ENCODE measurements around the gene KIAA1217. TPM values are rescaled to one million over a fixed set of nuclear protein-coding genes. Genes with fewer than 3 reads are reported as not detected.

The KIAA1217 gene
- total and polyA plus RNA-seq, 9 of the 15 experiments (the other 6 are each of a cell fraction or from before 2014, with no cell fraction given): 0.04 TPM; not detected in 8

DNA sequence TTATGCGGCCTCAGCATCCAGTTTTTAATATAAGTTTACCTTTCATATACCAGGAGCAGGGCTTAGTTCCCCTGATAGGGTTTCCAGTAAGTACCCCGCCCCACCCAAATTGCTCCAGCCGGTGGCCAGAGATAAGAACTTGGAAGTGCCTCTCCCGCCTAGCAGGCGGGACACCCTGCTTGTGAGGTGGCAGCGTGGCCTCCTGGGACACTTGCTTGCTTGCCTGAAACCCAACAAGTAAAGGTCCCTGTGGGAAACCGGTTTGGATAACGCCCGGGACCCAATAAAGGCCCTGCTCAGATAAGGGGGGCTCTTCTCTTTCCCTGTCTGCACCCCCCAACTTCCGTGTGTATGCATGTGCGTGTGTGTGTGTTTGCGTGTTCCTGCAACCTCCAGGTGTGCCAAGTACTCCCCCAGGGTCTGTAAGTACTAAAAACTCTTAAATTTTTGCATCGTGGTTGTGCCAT lies 360.4 kb downstream of the KIAA1217 start (continued):
- TF ChIP-seq ZBTB17 (CRISPR knock-in tag; IDR thresholded peaks at IDR 0.05) (no peak), NFIX (CRISPR knock-in tag; IDR thresholded peaks at IDR 0.05; ENCODE audit: low read depth) (no peak), KAT7 (CRISPR knock-in tag; IDR thresholded peaks at IDR 0.05; ENCODE audit: borderline replicate concordance) (no peak), SIN3B (IDR thresholded peaks at IDR 0.05; ENCODE audit: low read depth) (no peak), SPI1 (IDR thresholded peaks at IDR 0.05; ENCODE audit: borderline replicate concordance, low read depth, low read length) (no peak), NCOR1 (IDR thresholded peaks at IDR 0.05) (peak; percentile 90), ZNF695 (CRISPR knock-in tag; IDR thresholded peaks at IDR 0.05) (no peak), POLR2G (IDR thresholded peaks at IDR 0.05; ENCODE audit: low read depth, low read length) (peak; percentile 49), HDAC6 (IDR thresholded peaks at IDR 0.05; ENCODE audit: low read depth, low read length) (no peak), NBN (IDR thresholded peaks at IDR 0.05; ENCODE audit: low read depth) (peak; percentile 72; the same call in 1 of the 2 replicates), LARP7 (IDR thresholded peaks at IDR 0.05) (no peak), FOXA3 (CRISPR knock-in tag; conservative IDR thresholded peaks at IDR 0.05 in 1 of 2, IDR thresholded peaks at IDR 0.05 in 1 of 2) (no peak)
- TF ChIP-seq, protein P1, sequence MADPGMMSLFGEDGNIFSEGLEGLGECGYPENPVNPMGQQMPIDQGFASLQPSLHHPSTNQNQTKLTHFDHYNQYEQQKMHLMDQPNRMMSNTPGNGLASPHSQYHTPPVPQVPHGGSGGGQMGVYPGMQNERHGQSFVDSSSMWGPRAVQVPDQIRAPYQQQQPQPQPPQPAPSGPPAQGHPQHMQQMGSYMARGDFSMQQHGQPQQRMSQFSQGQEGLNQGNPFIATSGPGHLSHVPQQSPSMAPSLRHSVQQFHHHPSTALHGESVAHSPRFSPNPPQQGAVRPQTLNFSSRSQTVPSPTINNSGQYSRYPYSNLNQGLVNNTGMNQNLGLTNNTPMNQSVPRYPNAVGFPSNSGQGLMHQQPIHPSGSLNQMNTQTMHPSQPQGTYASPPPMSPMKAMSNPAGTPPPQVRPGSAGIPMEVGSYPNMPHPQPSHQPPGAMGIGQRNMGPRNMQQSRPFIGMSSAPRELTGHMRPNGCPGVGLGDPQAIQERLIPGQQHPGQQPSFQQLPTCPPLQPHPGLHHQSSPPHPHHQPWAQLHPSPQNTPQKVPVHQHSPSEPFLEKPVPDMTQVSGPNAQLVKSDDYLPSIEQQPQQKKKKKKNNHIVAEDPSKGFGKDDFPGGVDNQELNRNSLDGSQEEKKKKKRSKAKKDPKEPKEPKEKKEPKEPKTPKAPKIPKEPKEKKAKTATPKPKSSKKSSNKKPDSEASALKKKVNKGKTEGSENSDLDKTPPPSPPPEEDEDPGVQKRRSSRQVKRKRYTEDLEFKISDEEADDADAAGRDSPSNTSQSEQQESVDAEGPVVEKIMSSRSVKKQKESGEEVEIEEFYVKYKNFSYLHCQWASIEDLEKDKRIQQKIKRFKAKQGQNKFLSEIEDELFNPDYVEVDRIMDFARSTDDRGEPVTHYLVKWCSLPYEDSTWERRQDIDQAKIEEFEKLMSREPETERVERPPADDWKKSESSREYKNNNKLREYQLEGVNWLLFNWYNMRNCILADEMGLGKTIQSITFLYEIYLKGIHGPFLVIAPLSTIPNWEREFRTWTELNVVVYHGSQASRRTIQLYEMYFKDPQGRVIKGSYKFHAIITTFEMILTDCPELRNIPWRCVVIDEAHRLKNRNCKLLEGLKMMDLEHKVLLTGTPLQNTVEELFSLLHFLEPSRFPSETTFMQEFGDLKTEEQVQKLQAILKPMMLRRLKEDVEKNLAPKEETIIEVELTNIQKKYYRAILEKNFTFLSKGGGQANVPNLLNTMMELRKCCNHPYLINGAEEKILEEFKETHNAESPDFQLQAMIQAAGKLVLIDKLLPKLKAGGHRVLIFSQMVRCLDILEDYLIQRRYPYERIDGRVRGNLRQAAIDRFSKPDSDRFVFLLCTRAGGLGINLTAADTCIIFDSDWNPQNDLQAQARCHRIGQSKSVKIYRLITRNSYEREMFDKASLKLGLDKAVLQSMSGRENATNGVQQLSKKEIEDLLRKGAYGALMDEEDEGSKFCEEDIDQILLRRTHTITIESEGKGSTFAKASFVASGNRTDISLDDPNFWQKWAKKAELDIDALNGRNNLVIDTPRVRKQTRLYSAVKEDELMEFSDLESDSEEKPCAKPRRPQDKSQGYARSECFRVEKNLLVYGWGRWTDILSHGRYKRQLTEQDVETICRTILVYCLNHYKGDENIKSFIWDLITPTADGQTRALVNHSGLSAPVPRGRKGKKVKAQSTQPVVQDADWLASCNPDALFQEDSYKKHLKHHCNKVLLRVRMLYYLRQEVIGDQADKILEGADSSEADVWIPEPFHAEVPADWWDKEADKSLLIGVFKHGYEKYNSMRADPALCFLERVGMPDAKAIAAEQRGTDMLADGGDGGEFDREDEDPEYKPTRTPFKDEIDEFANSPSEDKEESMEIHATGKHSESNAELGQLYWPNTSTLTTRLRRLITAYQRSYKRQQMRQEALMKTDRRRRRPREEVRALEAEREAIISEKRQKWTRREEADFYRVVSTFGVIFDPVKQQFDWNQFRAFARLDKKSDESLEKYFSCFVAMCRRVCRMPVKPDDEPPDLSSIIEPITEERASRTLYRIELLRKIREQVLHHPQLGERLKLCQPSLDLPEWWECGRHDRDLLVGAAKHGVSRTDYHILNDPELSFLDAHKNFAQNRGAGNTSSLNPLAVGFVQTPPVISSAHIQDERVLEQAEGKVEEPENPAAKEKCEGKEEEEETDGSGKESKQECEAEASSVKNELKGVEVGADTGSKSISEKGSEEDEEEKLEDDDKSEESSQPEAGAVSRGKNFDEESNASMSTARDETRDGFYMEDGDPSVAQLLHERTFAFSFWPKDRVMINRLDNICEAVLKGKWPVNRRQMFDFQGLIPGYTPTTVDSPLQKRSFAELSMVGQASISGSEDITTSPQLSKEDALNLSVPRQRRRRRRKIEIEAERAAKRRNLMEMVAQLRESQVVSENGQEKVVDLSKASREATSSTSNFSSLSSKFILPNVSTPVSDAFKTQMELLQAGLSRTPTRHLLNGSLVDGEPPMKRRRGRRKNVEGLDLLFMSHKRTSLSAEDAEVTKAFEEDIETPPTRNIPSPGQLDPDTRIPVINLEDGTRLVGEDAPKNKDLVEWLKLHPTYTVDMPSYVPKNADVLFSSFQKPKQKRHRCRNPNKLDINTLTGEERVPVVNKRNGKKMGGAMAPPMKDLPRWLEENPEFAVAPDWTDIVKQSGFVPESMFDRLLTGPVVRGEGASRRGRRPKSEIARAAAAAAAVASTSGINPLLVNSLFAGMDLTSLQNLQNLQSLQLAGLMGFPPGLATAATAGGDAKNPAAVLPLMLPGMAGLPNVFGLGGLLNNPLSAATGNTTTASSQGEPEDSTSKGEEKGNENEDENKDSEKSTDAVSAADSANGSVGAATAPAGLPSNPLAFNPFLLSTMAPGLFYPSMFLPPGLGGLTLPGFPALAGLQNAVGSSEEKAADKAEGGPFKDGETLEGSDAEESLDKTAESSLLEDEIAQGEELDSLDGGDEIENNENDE (IDR thresholded peaks at IDR 0.05; ENCODE audit: low read depth, low read length): no peak
- TF ChIP-seq, protein P2, sequence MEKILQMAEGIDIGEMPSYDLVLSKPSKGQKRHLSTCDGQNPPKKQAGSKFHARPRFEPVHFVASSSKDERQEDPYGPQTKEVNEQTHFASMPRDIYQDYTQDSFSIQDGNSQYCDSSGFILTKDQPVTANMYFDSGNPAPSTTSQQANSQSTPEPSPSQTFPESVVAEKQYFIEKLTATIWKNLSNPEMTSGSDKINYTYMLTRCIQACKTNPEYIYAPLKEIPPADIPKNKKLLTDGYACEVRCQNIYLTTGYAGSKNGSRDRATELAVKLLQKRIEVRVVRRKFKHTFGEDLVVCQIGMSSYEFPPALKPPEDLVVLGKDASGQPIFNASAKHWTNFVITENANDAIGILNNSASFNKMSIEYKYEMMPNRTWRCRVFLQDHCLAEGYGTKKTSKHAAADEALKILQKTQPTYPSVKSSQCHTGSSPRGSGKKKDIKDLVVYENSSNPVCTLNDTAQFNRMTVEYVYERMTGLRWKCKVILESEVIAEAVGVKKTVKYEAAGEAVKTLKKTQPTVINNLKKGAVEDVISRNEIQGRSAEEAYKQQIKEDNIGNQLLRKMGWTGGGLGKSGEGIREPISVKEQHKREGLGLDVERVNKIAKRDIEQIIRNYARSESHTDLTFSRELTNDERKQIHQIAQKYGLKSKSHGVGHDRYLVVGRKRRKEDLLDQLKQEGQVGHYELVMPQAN (IDR thresholded peaks at IDR 0.05; ENCODE audit: borderline replicate concordance): no peak; the same call in 1 of the 2 replicates
- TF ChIP-seq, protein P3, sequence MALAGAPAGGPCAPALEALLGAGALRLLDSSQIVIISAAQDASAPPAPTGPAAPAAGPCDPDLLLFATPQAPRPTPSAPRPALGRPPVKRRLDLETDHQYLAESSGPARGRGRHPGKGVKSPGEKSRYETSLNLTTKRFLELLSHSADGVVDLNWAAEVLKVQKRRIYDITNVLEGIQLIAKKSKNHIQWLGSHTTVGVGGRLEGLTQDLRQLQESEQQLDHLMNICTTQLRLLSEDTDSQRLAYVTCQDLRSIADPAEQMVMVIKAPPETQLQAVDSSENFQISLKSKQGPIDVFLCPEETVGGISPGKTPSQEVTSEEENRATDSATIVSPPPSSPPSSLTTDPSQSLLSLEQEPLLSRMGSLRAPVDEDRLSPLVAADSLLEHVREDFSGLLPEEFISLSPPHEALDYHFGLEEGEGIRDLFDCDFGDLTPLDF (CRISPR knock-in tag; IDR thresholded peaks at IDR 0.05): no peak
